HEK293T (cell line): ENCODE results near the gene GTF2H2.
"Not testable (repeated sequence)": the region's sequence is repeated elsewhere in the genome, so short reads cannot be mapped to it uniquely, and the experiment has no call there.

ENCODE experiments used
- CTCF ChIA-PET: fragments of 350-600 bp; formaldehyde crosslinking; extraction: SDS; loops from one replicate; lab custom pipeline; 2021; ENCODE audit warnings: antibody characterized with exemption, inconsistent platforms; lab: Yijun Ruan, JAX
- POLR2A ChIA-PET: fragments of 350-600 bp; formaldehyde crosslinking; extraction: SDS; loops from one replicate; lab custom pipeline; 2020; ENCODE audit warnings: antibody characterized with exemption, inconsistent platforms; lab: Yijun Ruan, JAX
- DNase-seq: peaks from one replicate; pipeline ENCODE4 v3.0.0; 2012; ENCODE audit warnings: mixed read lengths; ENCODE audit errors: extremely low spot score
- ARNT ChIP-seq: fragments of 450-650 bp; IDR thresholded peaks from 2 replicates; pipeline ENCODE4 v1.6.1; 2017; ENCODE audit warnings: mild to moderate bottlenecking
- BHLHE40 ChIP-seq: fragments of 450-650 bp; IDR thresholded peaks from 2 replicates; pipeline ENCODE4 v1.6.1; 2016; ENCODE audit warnings: mild to moderate bottlenecking, moderate library complexity, borderline replicate concordance
- CTBP1 ChIP-seq: fragments of 450-650 bp; IDR thresholded peaks from 2 replicates; pipeline ENCODE4 v1.6.1; 2016; ENCODE audit warnings: borderline replicate concordance
- FOXA1 ChIP-seq: fragments of 450-650 bp; IDR thresholded peaks from 2 replicates; pipeline ENCODE4 v1.6.1; 2016; ENCODE audit warnings: mild to moderate bottlenecking
- FOXK2 ChIP-seq: fragments of 450-650 bp; IDR thresholded peaks from 2 replicates; pipeline ENCODE4 v1.6.1; 2016; ENCODE audit warnings: mild to moderate bottlenecking
- FOXM1 ChIP-seq: fragments of 450-650 bp; IDR thresholded peaks from 2 replicates; pipeline ENCODE4 v1.6.1; 2017; ENCODE audit warnings: mild to moderate bottlenecking, borderline replicate concordance
- LEF1 ChIP-seq: fragments of 450-650 bp; IDR thresholded peaks from 2 replicates; pipeline ENCODE4 v1.6.1; 2017; ENCODE audit warnings: mild to moderate bottlenecking, borderline replicate concordance
- NFRKB ChIP-seq: fragments of 450-650 bp; IDR thresholded peaks from 2 replicates; pipeline ENCODE4 v1.6.1; 2016; ENCODE audit warnings: mild to moderate bottlenecking, moderate library complexity
- SP1 ChIP-seq: fragments of 450-650 bp; IDR thresholded peaks from 2 replicates; pipeline ENCODE4 v1.6.1; 2017
- SUZ12 ChIP-seq: fragments of 450-650 bp; IDR thresholded peaks from 2 replicates; pipeline ENCODE4 v1.6.1; 2016; ENCODE audit warnings: mild to moderate bottlenecking
- TARDBP ChIP-seq: fragments of 450-650 bp; IDR thresholded peaks from 2 replicates; pipeline ENCODE4 v1.6.1; 2016
- ZNF384 ChIP-seq: fragments of 450-650 bp; IDR thresholded peaks from 2 replicates; pipeline ENCODE4 v1.6.1; 2016

Gene GTF2H2

GRCh38 chr5:71020643-71021042 lies 46.8 kb downstream of the GTF2H2 start:
- DNase-seq, CTCF ChIA-PET, POLR2A ChIA-PET: not testable (repeated sequence)

DNA sequence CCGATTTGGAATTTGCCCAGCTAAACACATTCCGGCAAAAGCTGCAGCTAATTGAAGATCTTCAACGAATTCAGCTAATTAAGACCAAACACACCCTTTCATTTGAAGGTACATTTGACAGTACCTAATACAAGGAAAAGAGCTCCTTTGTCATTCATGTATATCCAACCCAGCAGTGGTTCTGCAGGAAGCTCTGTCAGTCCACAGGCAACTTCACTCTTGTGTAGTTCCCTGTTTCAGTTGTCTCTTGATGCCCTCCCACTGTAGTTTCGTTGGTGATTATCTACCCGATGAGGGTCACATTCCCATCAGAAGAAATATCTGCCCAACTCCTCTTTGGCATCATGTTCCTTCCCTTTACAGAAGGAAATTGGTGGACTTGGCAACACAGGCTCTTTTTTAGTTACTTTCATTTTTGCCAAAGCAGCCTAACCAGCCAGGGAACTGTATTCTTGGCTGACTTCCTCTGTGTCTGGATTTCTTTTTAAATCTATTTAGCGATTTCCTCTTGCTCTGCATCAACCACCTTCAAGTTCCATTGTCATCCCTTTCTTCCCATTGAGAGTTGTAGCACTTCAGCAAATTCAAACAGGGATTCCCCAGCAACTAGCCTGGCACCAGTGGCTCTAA lies 49.0 kb downstream of the GTF2H2 start:
- POLR2A ChIA-PET, CTCF ChIA-PET, DNase-seq: not testable (repeated sequence)

- no peak for DNase-seq
- ChIA-PET CTCF (no interaction called here), POLR2A (no interaction called here)
- TF ChIP-seq ARNT (no peak), NFRKB (no peak), LEF1 (no peak), SUZ12 (no peak), FOXM1 (no peak), TARDBP (no peak), ZNF384 (no peak)
Measured at GRCh38 chr5:71014176-71014575, 53.3 kb downstream of the GTF2H2 start.

- no peak for TF ChIP-seq NFRKB
- TF ChIP-seq FOXM1: no peak
- no peak for TF ChIP-seq ARNT
- TF ChIP-seq FOXK2: no peak
- POLR2A ChIA-PET: no interaction called here
- no peak for DNase-seq
- CTCF ChIA-PET: no interaction called here
Measured at GRCh38 chr5:71013575-71013974, 53.9 kb downstream of the GTF2H2 start.

DNA sequence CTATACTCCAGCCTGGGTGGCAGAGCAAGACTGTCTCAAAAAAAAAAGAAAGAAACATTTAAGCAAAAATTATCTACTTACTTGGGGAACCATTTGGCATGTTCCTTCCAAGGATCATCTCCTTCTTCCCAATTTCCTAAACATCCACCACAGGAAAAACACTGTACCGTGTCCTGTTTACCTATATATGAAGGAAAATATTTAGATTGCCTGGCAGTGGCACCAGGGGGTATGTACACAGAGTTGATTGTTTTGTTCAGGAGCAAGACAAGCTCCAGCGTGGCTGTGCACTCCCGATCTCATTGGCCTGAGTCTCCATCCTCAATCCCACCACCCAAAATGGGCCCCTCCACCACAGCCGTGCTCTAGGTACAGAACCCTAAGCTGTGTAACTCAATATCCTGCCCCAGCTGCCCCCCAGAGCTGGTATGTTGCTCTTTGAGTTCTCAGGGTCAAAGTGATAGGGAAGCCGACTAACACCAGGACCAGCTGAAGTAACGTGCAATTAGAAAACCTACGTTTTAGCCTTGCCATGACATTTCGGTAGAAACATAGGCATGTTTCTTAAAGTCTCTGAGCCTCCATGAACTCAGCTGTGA lies 56.2 kb downstream of the GTF2H2 start:
- POLR2A ChIA-PET: no interaction called here
- TF ChIP-seq BHLHE40 (no peak), FOXK2 (no peak), FOXA1 (no peak), SP1 (no peak), CTBP1 (no peak), ARNT (no peak)
- CTCF ChIA-PET: no interaction called here
- DNase-seq: no peak

- CTCF ChIA-PET, POLR2A ChIA-PET, DNase-seq: not testable (repeated sequence)
Measured at GRCh38 chr5:71006983-71007382, 60.5 kb downstream of the GTF2H2 start.
